OCI-LY7 (cell line): ENCODE results near the gene CD28. TPM values are rescaled to one million over a fixed set of nuclear protein-coding genes. Genes with fewer than 3 reads are reported as not detected.

Source experiments
- BruUV-seq: library from RNA; stranded (reverse); fragments of 400-500 nt; replicated peaks from 2 replicates; lab custom pipeline; 2021; lab: Mats Ljungman, UMichigan
- CTCF ChIA-PET: fragments of 300-600 bp; sonication (Branson Sonifier 250); formaldehyde crosslinking; loops from one replicate; lab custom pipeline; 2022; ENCODE audit warnings: antibody characterized with exemption; ENCODE audit not compliant: unreplicated experiment; lab: Charles Lee
- POLR2A ChIA-PET: fragments of 300-600 bp; sonication (Branson Sonifier 250); formaldehyde crosslinking; loops from one replicate; lab custom pipeline; 2022; ENCODE audit warnings: antibody characterized with exemption; lab: Charles Lee
- DNase-seq: peaks from one replicate; pipeline ENCODE4 v3.0.0-alpha.2; 2015; ENCODE audit warnings: low spot score
- H2AFZ ChIP-seq: fragments of 200-600 bp; sonication (generic), shearing (Covaris generic); 2 replicates; pipeline ENCODE4 v1.6.1; 2014; ENCODE audit warnings: mild to moderate bottlenecking, antibody characterized with exemption, low read length, moderate library complexity
- H3K27ac ChIP-seq: fragments of 200-600 bp; sonication (generic); 2 replicates; pipeline ENCODE4 v1.5.1; 2014; ENCODE audit warnings: mixed run types, low read depth, mild to moderate bottlenecking, moderate library complexity, low read length, inconsistent platforms; ENCODE audit not compliant: poor library complexity, severe bottlenecking
- H3K36me3 ChIP-seq: fragments of 200-600 bp; sonication (generic); 2 replicates; pipeline ENCODE4 v1.6.1; 2014; ENCODE audit warnings: mild to moderate bottlenecking, antibody characterized with exemption, low read length, moderate library complexity, mixed read lengths; ENCODE audit not compliant: insufficient read depth
- H3K4me1 ChIP-seq: fragments of 200-600 bp; sonication (generic); 2 replicates; pipeline ENCODE4 v1.5.1; 2014; ENCODE audit warnings: mild to moderate bottlenecking, low read length; ENCODE audit not compliant: insufficient read depth, poor library complexity, severe bottlenecking
- H3K4me2 ChIP-seq: fragments of 200-600 bp; sonication (generic); 2 replicates; pipeline ENCODE4 v1.6.1; 2014; ENCODE audit warnings: mild to moderate bottlenecking, low read length
- H3K4me3 ChIP-seq: fragments of 200-600 bp; sonication (generic); 2 replicates; pipeline ENCODE4 v1.5.1; 2014; ENCODE audit warnings: mild to moderate bottlenecking, low read depth, low read length; ENCODE audit not compliant: poor library complexity, severe bottlenecking
- H3K79me2 ChIP-seq: fragments of 200-600 bp; sonication (generic); 2 replicates; pipeline ENCODE4 v1.6.1; 2016; ENCODE audit warnings: low read depth, mild to moderate bottlenecking, low read length, moderate library complexity, mixed read lengths; ENCODE audit not compliant: insufficient read depth
- H3K9me2 ChIP-seq: fragments of 200-600 bp; sonication (generic); 2 replicates; pipeline ENCODE4 v1.6.1; 2016; ENCODE audit warnings: mild to moderate bottlenecking, low read length, mixed read lengths; ENCODE audit not compliant: insufficient read depth
- H3K9me3 ChIP-seq: fragments of 200-600 bp; sonication (generic); 2 replicates; pipeline ENCODE4 v1.6.1; 2014; ENCODE audit warnings: mild to moderate bottlenecking, mixed run types, low read length, mixed read lengths
- H4K20me1 ChIP-seq: fragments of 200-600 bp; sonication (generic); 2 replicates; pipeline ENCODE4 v1.6.1; 2014; ENCODE audit warnings: mild to moderate bottlenecking, antibody characterized with exemption, low read length, moderate library complexity, mixed read lengths; ENCODE audit not compliant: insufficient read depth
- EZH2phosphoT487 ChIP-seq: fragments of 200-600 bp; sonication (generic); IDR thresholded peaks from 2 replicates; pipeline ENCODE4 v1.6.1; 2018; ENCODE audit warnings: low read depth, borderline replicate concordance, mild to moderate bottlenecking, mixed run types, antibody characterized with exemption, low read length, moderate library complexity, mixed read lengths
- intact Hi-C: fragments of 100-400 bp; cut with micrococcal nuclease; formaldehyde crosslinking; loops from one replicate; pipeline ENCODE4 v1.10.0; 2022; ENCODE audit not compliant: unreplicated experiment
- total RNA-seq, 2 experiments: library from RNA; depleted of rRNA in 1 of 2; stranded (reverse); fragments of >200 nt in 1 of 2; shearing (Covaris generic) in 1 of 2; gene quantifications; 2 replicates each; pipeline ENCODE4 v1.2.3, GENCODE V29; 2014 to 2022
- TF ChIP-seq, protein P1 (sequence below): fragments of 200-600 bp; sonication (generic); conservative IDR thresholded peaks from 2 replicates; pipeline ENCODE4 v1.5.1; 2014; ENCODE audit warnings: mild to moderate bottlenecking, antibody characterized with exemption, low read length, moderate library complexity, mixed read lengths

Gene CD28
- total RNA-seq, 2 experiments from 2014 or later, result 0.92 to 44.6 TPM

DNA sequence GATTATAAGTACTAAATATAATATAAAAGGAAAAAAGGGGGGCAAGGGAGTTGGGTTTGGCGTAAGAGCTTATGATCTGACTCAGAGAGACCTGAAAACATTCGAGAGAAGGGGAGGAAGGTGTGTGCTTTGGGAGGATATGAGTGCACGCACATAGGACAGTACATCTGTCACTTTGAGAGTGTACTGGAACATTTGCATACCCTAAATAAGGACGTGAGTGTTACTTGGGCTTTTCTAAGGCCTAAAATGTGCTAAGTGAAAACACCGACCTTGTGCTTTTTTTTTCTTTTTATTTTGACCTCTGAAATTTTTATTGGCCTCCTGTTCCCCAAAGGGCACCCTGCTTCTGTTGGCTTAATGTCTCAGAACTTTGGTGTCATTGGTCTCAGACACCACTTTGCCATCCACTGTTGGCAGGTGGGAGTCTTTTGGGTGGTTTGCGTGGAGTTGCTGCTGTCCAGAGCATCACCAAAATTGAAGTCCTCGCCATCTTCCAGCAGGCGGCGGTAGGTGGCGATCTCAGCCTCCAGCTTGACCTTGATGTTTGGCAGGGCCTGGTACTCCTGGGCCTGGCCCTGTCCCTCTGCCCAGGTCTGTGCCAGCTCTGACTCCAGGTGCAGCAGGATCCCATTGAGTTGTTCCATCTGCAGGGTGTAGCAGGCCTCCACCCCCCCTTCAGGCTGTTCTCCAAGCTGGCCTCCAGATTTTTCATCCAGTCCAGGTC, 57.7 kb downstream of the CD28 start:
- H3K4me3 ChIP-seq, result no peak overlapping the region
- H3K4me1 ChIP-seq, result peaks cover 12% of the 10 kb centered on the region
- DNase-seq, result peak; percentile 21
- H3K9me2 ChIP-seq, result no peaks in the 10 kb centered on the region
- no peaks in the 10 kb centered on the region for H4K20me1 ChIP-seq
- no peaks in the 10 kb centered on the region for H3K36me3 ChIP-seq
- no peaks in the 10 kb centered on the region for H3K79me2 ChIP-seq
- TF ChIP-seq EZH2phosphoT487, result no peak
- TF ChIP-seq, protein P1, sequence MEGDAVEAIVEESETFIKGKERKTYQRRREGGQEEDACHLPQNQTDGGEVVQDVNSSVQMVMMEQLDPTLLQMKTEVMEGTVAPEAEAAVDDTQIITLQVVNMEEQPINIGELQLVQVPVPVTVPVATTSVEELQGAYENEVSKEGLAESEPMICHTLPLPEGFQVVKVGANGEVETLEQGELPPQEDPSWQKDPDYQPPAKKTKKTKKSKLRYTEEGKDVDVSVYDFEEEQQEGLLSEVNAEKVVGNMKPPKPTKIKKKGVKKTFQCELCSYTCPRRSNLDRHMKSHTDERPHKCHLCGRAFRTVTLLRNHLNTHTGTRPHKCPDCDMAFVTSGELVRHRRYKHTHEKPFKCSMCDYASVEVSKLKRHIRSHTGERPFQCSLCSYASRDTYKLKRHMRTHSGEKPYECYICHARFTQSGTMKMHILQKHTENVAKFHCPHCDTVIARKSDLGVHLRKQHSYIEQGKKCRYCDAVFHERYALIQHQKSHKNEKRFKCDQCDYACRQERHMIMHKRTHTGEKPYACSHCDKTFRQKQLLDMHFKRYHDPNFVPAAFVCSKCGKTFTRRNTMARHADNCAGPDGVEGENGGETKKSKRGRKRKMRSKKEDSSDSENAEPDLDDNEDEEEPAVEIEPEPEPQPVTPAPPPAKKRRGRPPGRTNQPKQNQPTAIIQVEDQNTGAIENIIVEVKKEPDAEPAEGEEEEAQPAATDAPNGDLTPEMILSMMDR, result peak; percentile 53; the same call in 1 of the 2 replicates
- intact Hi-C loops, result no loop called here
- BruUV-seq, result no TSS peak
- H3K27ac ChIP-seq, result no peak overlapping the region
- CTCF ChIA-PET, result no interaction called here
- POLR2A ChIA-PET, result interaction anchor here (0.5 to 1.1 kb wide), 4 partner anchors 23 to 165 kb away, joined by 3 read pairs; no protein-coding TSS in a partner anchor
- H2AFZ ChIP-seq, result peak overlapping the region; percentile 54; the same call in 1 of the 2 replicates
- peaks cover 5% of the 10 kb centered on the region; the same call in 1 of the 2 replicates for H3K9me3 ChIP-seq
- H3K4me2 ChIP-seq, result peak overlapping the region; percentile 31

DNA sequence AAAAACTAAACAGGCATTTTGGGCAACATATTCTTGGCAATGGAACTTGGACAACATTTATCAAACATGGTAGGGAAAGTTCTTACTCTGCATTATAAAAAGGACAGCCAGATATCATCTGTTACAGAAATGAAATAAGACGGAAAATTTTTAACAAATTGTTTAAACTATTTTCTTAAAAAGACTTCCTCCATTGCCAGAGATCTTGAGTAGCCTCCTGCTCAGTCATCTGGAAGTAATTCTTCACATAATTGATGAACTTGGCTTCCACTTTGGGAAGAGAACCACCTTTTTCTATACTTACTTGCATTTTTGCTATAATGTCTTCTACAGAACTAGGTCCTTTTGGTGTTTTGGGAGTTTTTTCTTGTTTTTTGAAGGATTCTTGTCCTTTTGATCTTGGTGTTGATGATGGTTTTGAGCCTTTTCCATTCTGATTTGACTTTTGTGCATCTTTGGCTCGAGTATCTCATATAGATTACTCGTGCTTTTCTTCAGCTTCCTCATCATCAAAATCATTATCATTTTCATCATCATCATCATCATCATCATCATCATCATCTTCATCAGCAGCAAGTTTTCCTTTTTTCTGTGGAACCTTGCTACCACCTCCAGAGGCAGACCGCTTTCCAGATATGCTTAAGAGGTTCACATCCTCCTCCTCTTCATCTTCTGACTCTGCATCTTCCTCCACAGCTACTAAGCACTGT, 66.2 kb downstream of the CD28 start:
- TF ChIP-seq EZH2phosphoT487, result no peak
- TF ChIP-seq, protein P1, result no peak
- Histone ChIP-seq H3K4me2 (no peak overlapping the region), H3K4me1 (no peaks in the 10 kb centered on the region), H3K79me2 (no peaks in the 10 kb centered on the region), H4K20me1 (no peaks in the 10 kb centered on the region), H3K4me3 (no peak overlapping the region), H3K36me3 (no peaks in the 10 kb centered on the region), H3K9me2 (no peaks in the 10 kb centered on the region), H3K27ac (no peak overlapping the region), H3K9me3 (0 out of 2 replicates have a peak, but pooled peaks cover under 1% of the 10 kb centered on the region), H2AFZ (no peak overlapping the region)
- ChIA-PET POLR2A (interaction anchor here (1.1 kb wide), 1 partner anchor 9 kb away, joined by 3 read pairs; no protein-coding TSS in a partner anchor), CTCF (no interaction called here)
- intact Hi-C loops, result no loop called here
- DNase-seq, result no peak
- no TSS peak for BruUV-seq
